Esophagus muscularis mucosa (tissue), 4 donors: ENCODE data around the gene LILRA2. TPM values are rescaled to one million over a fixed set of nuclear protein-coding genes. Genes with fewer than 3 reads are reported as not detected.
"Not testable (repeated sequence)": the region's sequence is repeated elsewhere in the genome, so short reads cannot be mapped to it uniquely, and the experiment has no call there.

Source experiments
- DNase-seq: peaks from one replicate; pipeline ENCODE4 v3.0.0-alpha.2; 2017; ENCODE audit errors: extremely low spot score
- H3K27ac ChIP-seq, 4 donors: fragments of 200-600 bp; sonication (generic); replicated peaks in 1 of 4; 1 replicate in 3 of 4; 2 replicates in 1 of 4; pipeline ENCODE4 v1.5.1; 2016 to 2019; ENCODE audit warnings: mild to moderate bottlenecking in 1 of 4
- H3K27me3 ChIP-seq, 4 donors: fragments of 200-600 bp; sonication (generic); one replicate each; pipeline versions ENCODE4 v1.5.1 to v1.6.0; 2016 to 2019
- H3K36me3 ChIP-seq, 4 donors: fragments of 200-600 bp; sonication (generic); one replicate each; pipeline ENCODE4 v1.5.1; 2016 to 2019
- H3K4me1 ChIP-seq, 4 donors: fragments of 200-600 bp; sonication (generic); one replicate each; pipeline ENCODE4 v1.5.1; 2016 to 2019
- H3K4me3 ChIP-seq, 4 donors: fragments of 200-600 bp; sonication (generic); 1 replicate in 2 of 4; 2 replicates in 2 of 4; pipeline ENCODE4 v1.5.1; 2016 to 2019; ENCODE audit warnings: mild to moderate bottlenecking in 4 of 4, moderate library complexity in 1 of 4
- H3K9me3 ChIP-seq, 4 donors: fragments of 200-600 bp; sonication (generic); 1 replicate in 3 of 4; 2 replicates in 1 of 4; pipeline ENCODE4 v1.5.1; 2016 to 2019
- EP300 ChIP-seq: sonication (generic); formaldehyde crosslinking; IDR thresholded peaks from one replicate; pipeline ENCODE4 v1.6.1; 2017; ENCODE audit warnings: antibody characterized with exemption
- POLR2A ChIP-seq: fragments of 450-650 bp; IDR thresholded peaks from one replicate; pipeline ENCODE4 v1.6.1; 2017; ENCODE audit warnings: antibody characterized with exemption, moderate library complexity, mild to moderate bottlenecking, low read depth
- POLR2AphosphoS5 ChIP-seq, 2 donors: sonication (generic); formaldehyde crosslinking; IDR thresholded peaks; one replicate each; pipeline ENCODE4 v1.6.1; 2017; ENCODE audit warnings: antibody characterized with exemption in 2 of 2
- WGBS: methylation state at CpG from one replicate; pipeline ENCODE4 v1.1.5; 2018; 5-methylcytosine and 5-hydroxymethylcytosine counted together
- intact Hi-C: fragments of 100-400 bp; cut with DNase I; formaldehyde crosslinking; loops from one replicate; pipeline ENCODE4 v1.15.1; 2023
- total RNA-seq, 4 donors: library from RNA; depleted of rRNA; stranded (reverse); fragments of >200 nt; gene quantifications; one replicate each; pipeline versions ENCODE4 v1.1.0 to v1.2.1, GENCODE V29; 2016
- TF ChIP-seq, protein P1 (sequence below), 3 experiments: fragments of 200-600 bp in 2 of 3; fragments of 450-650 bp in 1 of 3; sonication (generic) in 2 of 3; IDR thresholded peaks; one replicate each; pipeline ENCODE4 v1.5.1; 2017 to 2019; ENCODE audit warnings: antibody characterized with exemption in 3 of 3, mild to moderate bottlenecking in 2 of 3, moderate library complexity in 1 of 3

LILRA2 gene
- total RNA-seq, 4 donors from 2014 or later, result 0.83 to 4.6 (median 2.3) TPM

DNA sequence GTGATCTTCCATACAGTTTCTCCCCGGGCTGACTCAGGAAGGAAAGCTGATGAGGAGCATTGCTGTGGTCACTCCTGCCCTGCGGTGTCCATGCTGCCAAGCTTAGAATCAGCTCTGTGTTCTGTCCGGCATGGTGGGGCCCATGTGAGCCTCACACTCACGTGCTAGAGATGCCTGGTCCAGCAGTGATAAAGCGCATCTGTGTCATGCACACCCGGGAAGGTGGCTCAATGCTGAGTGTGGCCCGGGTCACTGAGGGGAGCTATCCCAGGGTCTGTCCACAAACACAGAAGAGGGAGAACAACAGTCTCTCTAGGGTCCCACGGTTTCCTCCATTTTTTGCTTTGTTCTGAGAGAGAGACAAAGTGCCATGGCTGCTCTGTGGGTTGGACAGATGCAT is 53.2 kb downstream of the LILRA2 start:
- 75% methylated on average over 8 of the region's 8 CpGs for WGBS
- Histone ChIP-seq H3K4me1 (no peaks in the 10 kb centered on the region), H3K27me3 (peaks cover 0 to 46% (median 0%) of the 10 kb centered on the region in 4 donors), H3K9me3 (peaks cover 0 to 12% (median 3%) of the 10 kb centered on the region in 4 donors), H3K4me3 (no peak overlapping the region), H3K27ac (no peak overlapping the region), H3K36me3 (no peaks in the 10 kb centered on the region)
- intact Hi-C loops, result no loop called here
- no peak for DNase-seq
- TF ChIP-seq EP300, result no peak

GRCh38 chr19:54627912-54628311 is 54.3 kb downstream of the LILRA2 start:
- DNase-seq, H3K4me3 ChIP-seq, H3K36me3 ChIP-seq, H3K4me1 ChIP-seq, H3K27ac ChIP-seq, intact Hi-C loops: not testable (repeated sequence)
- peaks cover 0 to 12% (median 3%) of the 10 kb centered on the region in 4 donors for H3K9me3 ChIP-seq
- H3K27me3 ChIP-seq, result peaks cover 0 to 57% (median 0%) of the 10 kb centered on the region in 4 donors
- 39% methylated on average over 4 of the region's 4 CpGs for WGBS

DNA sequence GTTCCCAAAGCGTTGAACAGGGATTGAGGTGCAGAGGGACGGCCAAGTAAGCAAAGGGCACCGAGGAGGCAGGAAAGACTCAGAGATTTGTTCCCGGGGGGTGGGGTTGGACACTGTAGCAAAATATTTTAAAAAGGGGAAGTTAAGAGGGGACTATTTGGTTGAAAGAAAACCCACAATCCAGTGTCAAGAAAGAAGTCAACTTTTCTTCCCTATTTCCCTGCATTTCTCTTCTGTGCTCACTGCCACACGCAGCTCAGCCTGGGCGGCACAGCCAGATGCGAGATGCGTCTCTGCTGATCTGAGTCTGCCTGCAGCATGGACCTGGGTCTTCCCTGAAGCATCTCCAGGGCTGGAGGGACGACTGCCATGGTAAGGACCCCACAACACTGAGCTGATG is 56.7 kb downstream of the LILRA2 start, which contains the start of gene LILRB1:
LILRB1 (plus strand) TSS at position 223 of the 400 bp plus-strand sequence. CDS start 590 bp downstream, outside the sequence.
- intact Hi-C loops, H3K36me3 ChIP-seq, H3K4me1 ChIP-seq, H3K27ac ChIP-seq, DNase-seq: not testable (repeated sequence)
- Histone ChIP-seq H3K27me3 (peaks cover 0 to 78% (median 0%) of the 10 kb centered on the region in 4 donors), H3K9me3 (peaks cover 0 to 12% (median 3%) of the 10 kb centered on the region in 4 donors), H3K4me3 (peak within 1 kb of the TSS in 2 of 4 donors; percentile 16 to 30)
- 62% methylated on average over 9 of the region's 9 CpGs for WGBS

GRCh38 chr19:54630782-54631181 is 57.2 kb downstream of the LILRA2 start:
- 20% methylated on average over 5 of the region's 6 CpGs for WGBS
- no peaks in the 10 kb centered on the region for H3K4me1 ChIP-seq

DNA sequence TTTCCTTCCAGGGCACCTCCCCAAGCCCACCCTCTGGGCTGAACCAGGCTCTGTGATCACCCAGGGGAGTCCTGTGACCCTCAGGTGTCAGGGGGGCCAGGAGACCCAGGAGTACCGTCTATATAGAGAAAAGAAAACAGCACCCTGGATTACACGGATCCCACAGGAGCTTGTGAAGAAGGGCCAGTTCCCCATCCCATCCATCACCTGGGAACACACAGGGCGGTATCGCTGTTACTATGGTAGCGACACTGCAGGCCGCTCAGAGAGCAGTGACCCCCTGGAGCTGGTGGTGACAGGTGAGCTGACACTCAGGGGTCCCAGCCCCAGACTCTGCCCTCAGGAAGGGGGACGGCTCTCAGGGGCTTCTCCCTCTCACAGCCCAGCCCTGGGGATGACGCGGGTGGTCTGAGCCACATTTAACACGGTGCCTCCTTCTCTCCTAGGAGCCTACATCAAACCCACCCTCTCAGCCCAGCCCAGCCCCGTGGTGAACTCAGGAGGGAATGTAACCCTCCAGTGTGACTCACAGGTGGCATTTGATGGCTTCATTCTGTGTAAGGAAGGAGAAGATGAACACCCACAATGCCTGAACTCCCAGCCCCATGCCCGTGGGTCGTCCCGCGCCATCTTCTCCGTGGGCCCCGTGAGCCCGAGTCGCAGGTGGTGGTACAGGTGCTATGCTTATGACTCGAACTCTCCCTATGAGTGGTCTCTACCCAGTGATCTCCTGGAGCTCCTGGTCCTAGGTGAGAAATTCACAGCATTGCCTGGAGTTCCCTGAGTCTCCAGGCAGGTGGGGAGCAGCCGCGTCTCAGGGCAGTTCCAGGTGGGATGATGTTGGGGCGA is 58.1 kb downstream of the LILRA2 start:
- WGBS, result 65% methylated on average over 23 of the region's 23 CpGs
- H3K27ac ChIP-seq, H3K36me3 ChIP-seq, intact Hi-C loops, H3K4me1 ChIP-seq, H3K9me3 ChIP-seq, H3K4me3 ChIP-seq: not testable (repeated sequence)
- DNase-seq, result peak; percentile 89
- peaks cover 0 to 83% (median 0%) of the 10 kb centered on the region in 4 donors for H3K27me3 ChIP-seq

More at GRCh38 chr19:54630782-54631181, 57.2 kb downstream of the LILRA2 start:
- DNase-seq, result peak; percentile 87
- no peak overlapping the region for H3K27ac ChIP-seq
- no peaks in the 10 kb centered on the region for H3K36me3 ChIP-seq
- TF ChIP-seq POLR2AphosphoS5 (IDR thresholded peaks at IDR 0.05) (no peak), POLR2A (no peak), EP300 (no peak)
- TF ChIP-seq, protein P1, sequence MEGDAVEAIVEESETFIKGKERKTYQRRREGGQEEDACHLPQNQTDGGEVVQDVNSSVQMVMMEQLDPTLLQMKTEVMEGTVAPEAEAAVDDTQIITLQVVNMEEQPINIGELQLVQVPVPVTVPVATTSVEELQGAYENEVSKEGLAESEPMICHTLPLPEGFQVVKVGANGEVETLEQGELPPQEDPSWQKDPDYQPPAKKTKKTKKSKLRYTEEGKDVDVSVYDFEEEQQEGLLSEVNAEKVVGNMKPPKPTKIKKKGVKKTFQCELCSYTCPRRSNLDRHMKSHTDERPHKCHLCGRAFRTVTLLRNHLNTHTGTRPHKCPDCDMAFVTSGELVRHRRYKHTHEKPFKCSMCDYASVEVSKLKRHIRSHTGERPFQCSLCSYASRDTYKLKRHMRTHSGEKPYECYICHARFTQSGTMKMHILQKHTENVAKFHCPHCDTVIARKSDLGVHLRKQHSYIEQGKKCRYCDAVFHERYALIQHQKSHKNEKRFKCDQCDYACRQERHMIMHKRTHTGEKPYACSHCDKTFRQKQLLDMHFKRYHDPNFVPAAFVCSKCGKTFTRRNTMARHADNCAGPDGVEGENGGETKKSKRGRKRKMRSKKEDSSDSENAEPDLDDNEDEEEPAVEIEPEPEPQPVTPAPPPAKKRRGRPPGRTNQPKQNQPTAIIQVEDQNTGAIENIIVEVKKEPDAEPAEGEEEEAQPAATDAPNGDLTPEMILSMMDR (IDR thresholded peaks at IDR 0.05), result no peak
- H3K4me3 ChIP-seq, result peak overlapping the region in 2 of 4 donors; percentile 16 to 30
- H3K9me3 ChIP-seq, result peaks cover 0 to 12% (median 3%) of the 10 kb centered on the region in 4 donors
- H3K27me3 ChIP-seq, result peaks cover 0 to 80% (median 0%) of the 10 kb centered on the region in 4 donors
- intact Hi-C loops, result no loop called here

- DNase-seq, H3K4me1 ChIP-seq, H3K27ac ChIP-seq, H3K9me3 ChIP-seq, H3K36me3 ChIP-seq, intact Hi-C loops, H3K4me3 ChIP-seq: not testable (repeated sequence)
- WGBS, result 83% methylated on average over 1 of the region's 16 CpGs
- H3K27me3 ChIP-seq, result peaks cover 0 to 79% (median 0%) of the 10 kb centered on the region in 4 donors
Measured at GRCh38 chr19:54632517-54632916, 58.9 kb downstream of the LILRA2 start.

GRCh38 chr19:54633401-54633800 is 59.8 kb downstream of the LILRA2 start:
- intact Hi-C loops, result no loop called here
- Histone ChIP-seq H3K27ac (no peak overlapping the region), H3K4me3 (no peak overlapping the region), H3K9me3 (no peaks in the 10 kb centered on the region), H3K4me1 (no peaks in the 10 kb centered on the region), H3K27me3 (peaks cover 0 to 71% (median 0%) of the 10 kb centered on the region in 4 donors), H3K36me3 (no peaks in the 10 kb centered on the region)
- 62% methylated on average over 5 of the region's 7 CpGs for WGBS
- DNase-seq, result no peak
- no peak for TF ChIP-seq POLR2AphosphoS5 (IDR thresholded peaks at IDR 0.05)
- TF ChIP-seq EP300, result no peak
- no peak for TF ChIP-seq POLR2A
- TF ChIP-seq, protein P1 (IDR thresholded peaks at IDR 0.05), result no peak

- DNase-seq, H3K36me3 ChIP-seq, H3K4me1 ChIP-seq, H3K27ac ChIP-seq, intact Hi-C loops, H3K9me3 ChIP-seq, H3K4me3 ChIP-seq: not testable (repeated sequence)
- peaks cover 0 to 53% (median 0%) of the 10 kb centered on the region in 4 donors for H3K27me3 ChIP-seq
- WGBS, result 11% methylated on average over 5 of the region's 12 CpGs
Measured at GRCh38 chr19:54636081-54636480, 62.5 kb downstream of the LILRA2 start.
